T-helper 17 cell (primary cell): ENCODE results near the gene FIG4. TPM values are rescaled to one million over a fixed set of nuclear protein-coding genes. Genes with fewer than 3 reads are reported as not detected.
"Not testable (repeated sequence)": the region's sequence is repeated elsewhere in the genome, so short reads cannot be mapped to it uniquely, and the experiment has no call there.

Experiments used
- ATAC-seq: fragments of 150-1000 bp; cut with Tn5 transposase; 2 replicates; pipeline ENCODE4 v1.10.0; 2021; ENCODE audit warnings: mild to moderate bottlenecking, moderate library complexity
- DNase-seq, 3 donors: peaks; one replicate each; pipeline versions ENCODE4 v3.0.0 to v3.0.0-alpha.2; 2020 to 2021
- H3K9me3 ChIP-seq: one replicate; pipeline ENCODE4 v1.7.0; 2013; ENCODE audit warnings: low read length, mild to moderate bottlenecking; ENCODE audit not compliant: control insufficient read depth, poor library complexity, severe bottlenecking
- H3K27ac Mint-ChIP-seq: one replicate; pipeline ENCODE4 v1.8.0; 2022; ENCODE audit warnings: mild to moderate bottlenecking, moderate library complexity, mixed read lengths
- H3K27me3 Mint-ChIP-seq: one replicate; pipeline ENCODE4 v1.8.0; 2022; ENCODE audit warnings: mixed read lengths
- H3K36me3 Mint-ChIP-seq: one replicate; pipeline ENCODE4 v1.8.0; 2022; ENCODE audit warnings: low read depth, mixed read lengths
- H3K4me1 Mint-ChIP-seq: one replicate; pipeline ENCODE4 v1.8.0; 2022; ENCODE audit warnings: mild to moderate bottlenecking, mixed read lengths
- H3K4me3 Mint-ChIP-seq: one replicate; pipeline ENCODE4 v1.8.0; 2022; ENCODE audit warnings: mild to moderate bottlenecking, moderate library complexity, mixed read lengths
- total RNA-seq, 4 donors: library from RNA in 2 of 4; stranded (reverse) in 2 of 4; gene quantifications; one replicate each; pipeline ENCODE4 v1.2.3 and lab custom pipeline; 2022 to 2026

FIG4 gene
- total RNA-seq, 2 donors from 2014 or later = 7.5 to 7.7 TPM

- ATAC-seq (no peak), DNase-seq (no peak)
- Mint-ChIP-seq H3K36me3 (peaks cover 4% of the 10 kb centered on the region), H3K4me1 (peaks cover 17% of the 10 kb centered on the region), H3K27me3 (no peaks in the 10 kb centered on the region), H3K4me3 (no peak overlapping the region), H3K27ac (no peak overlapping the region)
- no peaks in the 10 kb centered on the region for H3K9me3 ChIP-seq
Measured at GRCh38 chr6:109713097-109713496, 22.0 kb downstream of the FIG4 start.

DNA sequence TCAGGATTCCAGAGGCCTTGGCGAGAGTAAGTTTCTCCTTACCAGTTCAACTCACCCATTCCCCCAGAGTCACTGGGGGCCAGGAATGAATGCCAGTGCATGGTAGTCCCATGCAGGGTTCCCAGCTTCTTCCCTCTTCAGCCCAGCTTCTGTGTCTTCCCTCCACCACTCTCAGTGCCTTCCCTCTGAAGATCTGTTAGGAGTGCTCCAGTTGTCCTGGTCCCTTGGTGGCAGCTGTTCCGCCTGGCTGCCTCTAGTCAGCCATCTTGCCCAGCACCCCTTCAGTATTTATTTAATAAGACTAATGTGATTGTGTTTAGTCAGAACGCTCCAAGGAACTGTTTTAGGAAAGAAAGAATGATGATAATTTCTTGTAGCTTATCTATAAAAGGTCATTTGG is 23.1 kb downstream of the FIG4 start:
- H3K36me3 Mint-ChIP-seq = peaks cover 5% of the 10 kb centered on the region
- H3K4me3 Mint-ChIP-seq = no peak overlapping the region
- no peaks in the 10 kb centered on the region for H3K9me3 ChIP-seq
- no peak for DNase-seq
- peaks cover 17% of the 10 kb centered on the region for H3K4me1 Mint-ChIP-seq
- no peaks in the 10 kb centered on the region for H3K27me3 Mint-ChIP-seq
- H3K27ac Mint-ChIP-seq = no peak overlapping the region
- no peak for ATAC-seq

DNA sequence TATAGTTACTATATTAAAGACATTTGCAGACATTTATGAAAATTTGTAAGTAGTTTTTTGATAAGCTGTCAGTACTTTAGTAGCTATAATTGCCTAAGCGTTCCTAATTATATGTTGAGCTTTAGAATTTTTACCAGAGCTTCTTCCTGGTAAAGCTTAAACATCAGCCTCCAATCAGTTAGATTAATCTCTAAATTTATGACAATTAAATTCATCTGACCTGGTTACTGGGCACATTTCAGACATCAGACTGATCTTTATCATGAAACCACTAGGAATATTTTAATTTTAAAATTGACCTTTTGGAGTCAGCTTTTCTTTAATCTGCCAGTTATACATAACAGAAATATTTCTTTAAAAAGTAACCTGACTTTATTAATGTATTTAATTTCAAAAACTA is 23.5 kb downstream of the FIG4 start:
- Mint-ChIP-seq H3K36me3 (peaks cover 6% of the 10 kb centered on the region), H3K27ac (no peak overlapping the region), H3K4me1 (peaks cover 17% of the 10 kb centered on the region), H3K27me3 (no peaks in the 10 kb centered on the region), H3K4me3 (no peak overlapping the region)
- no peaks in the 10 kb centered on the region for H3K9me3 ChIP-seq
- ATAC-seq (no peak), DNase-seq (no peak)

DNA sequence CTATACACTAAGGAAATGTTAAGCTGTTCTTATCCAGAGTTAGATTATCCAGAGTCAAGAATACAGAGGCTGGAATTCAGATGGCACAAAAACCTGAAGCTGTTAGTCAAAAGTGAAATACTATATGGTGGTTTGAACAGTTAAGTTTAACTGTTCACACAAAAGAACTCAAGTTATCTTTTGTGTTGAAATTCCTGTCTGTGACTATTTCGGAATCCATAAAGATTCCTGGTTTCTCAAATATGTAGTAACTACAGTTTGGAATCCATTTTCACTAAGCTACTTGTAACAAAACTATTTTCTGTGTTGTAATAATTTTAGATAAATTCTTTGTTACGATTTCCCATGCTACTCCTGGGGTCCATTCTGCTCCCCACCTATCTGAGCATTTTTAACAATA is 24.5 kb downstream of the FIG4 start:
- H3K9me3 ChIP-seq = no peaks in the 10 kb centered on the region
- Mint-ChIP-seq H3K27ac (no peak overlapping the region), H3K4me3 (no peak overlapping the region), H3K4me1 (peaks cover 14% of the 10 kb centered on the region), H3K36me3 (peaks cover 6% of the 10 kb centered on the region), H3K27me3 (no peaks in the 10 kb centered on the region)
- DNase-seq = no peak
- ATAC-seq = no peak

DNA sequence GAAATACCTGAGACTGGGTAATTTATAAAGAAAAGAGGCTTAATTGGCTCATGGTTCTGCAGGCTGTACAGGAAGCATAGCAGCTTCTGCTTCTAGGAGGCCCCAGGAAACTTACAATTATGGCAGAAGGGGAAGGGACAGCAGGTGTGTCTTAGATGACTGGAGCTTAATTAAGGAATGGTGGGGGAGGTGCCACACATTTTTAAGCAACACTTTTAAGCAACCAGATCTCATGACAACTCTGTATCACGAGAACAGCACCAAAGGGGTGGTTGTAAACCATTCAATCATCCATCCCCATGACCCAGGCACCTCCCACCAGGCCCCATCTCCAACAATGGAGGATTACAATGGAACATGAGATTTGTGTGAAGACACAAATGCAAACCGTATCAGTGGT is 26.9 kb downstream of the FIG4 start:
- H3K36me3 Mint-ChIP-seq = peaks cover 6% of the 10 kb centered on the region
- H3K9me3 ChIP-seq = no peaks in the 10 kb centered on the region
- no peaks in the 10 kb centered on the region for H3K27me3 Mint-ChIP-seq
- H3K4me3 Mint-ChIP-seq = no peak overlapping the region
- peak overlapping the region; percentile 37 for H3K27ac Mint-ChIP-seq
- ATAC-seq (no peak), DNase-seq (no peak)
- peaks cover 12% of the 10 kb centered on the region for H3K4me1 Mint-ChIP-seq

DNA sequence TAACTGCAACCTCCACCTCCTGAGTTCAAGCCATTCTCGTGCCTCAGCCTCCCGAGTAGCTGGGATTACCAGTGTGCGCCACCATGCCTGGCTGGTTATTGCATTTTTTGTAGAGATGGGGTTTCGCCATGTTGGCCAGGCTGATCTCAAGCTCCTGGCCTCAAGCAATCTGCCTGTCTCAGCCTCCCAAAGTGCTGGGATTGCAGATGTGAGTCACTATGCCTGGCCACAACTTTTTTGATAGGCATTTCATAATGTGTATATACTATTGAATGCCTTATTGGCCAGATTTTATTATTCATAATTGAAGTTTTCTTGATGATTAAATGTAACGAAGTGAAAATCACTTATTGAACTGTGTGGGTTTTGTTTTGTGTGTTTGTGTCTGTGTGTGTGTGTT is 27.9 kb downstream of the FIG4 start:
- Mint-ChIP-seq H3K36me3 (peaks cover 6% of the 10 kb centered on the region), H3K27me3 (no peaks in the 10 kb centered on the region), H3K27ac (no peak overlapping the region), H3K4me1 (peaks cover 12% of the 10 kb centered on the region), H3K4me3 (no peak overlapping the region)
- DNase-seq = no peak
- no peak for ATAC-seq
- no peaks in the 10 kb centered on the region for H3K9me3 ChIP-seq

DNA sequence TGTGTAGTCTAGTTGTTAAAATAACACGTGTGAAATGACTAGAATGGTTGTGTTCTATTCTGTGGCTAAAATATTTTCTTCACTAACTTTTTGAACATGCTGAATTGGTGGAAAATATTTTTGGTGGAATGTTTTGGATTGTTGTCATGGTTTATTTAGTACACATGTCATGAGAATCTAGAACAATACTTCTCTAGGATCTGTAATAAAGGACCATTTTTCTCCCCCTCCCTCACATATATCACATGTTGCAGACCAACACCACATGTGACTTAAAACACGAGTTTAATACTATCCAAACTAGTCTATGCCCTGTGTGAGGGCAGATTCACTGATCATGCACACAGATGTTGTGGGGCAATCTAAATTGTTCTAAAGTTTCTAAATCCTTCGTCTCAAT is 29.2 kb downstream of the FIG4 start:
- H3K27ac Mint-ChIP-seq = no peak overlapping the region
- ATAC-seq = no peak
- no peaks in the 10 kb centered on the region for H3K9me3 ChIP-seq
- peaks cover 6% of the 10 kb centered on the region for H3K36me3 Mint-ChIP-seq
- H3K4me1 Mint-ChIP-seq = peaks cover 10% of the 10 kb centered on the region
- H3K27me3 Mint-ChIP-seq = no peaks in the 10 kb centered on the region
- no peak overlapping the region for H3K4me3 Mint-ChIP-seq
- no peak for DNase-seq

GRCh38 chr6:109722011-109722410 is 30.9 kb downstream of the FIG4 start:
- ATAC-seq = no peak
- Mint-ChIP-seq H3K27ac (no peak overlapping the region), H3K4me1 (peaks cover 10% of the 10 kb centered on the region), H3K36me3 (peaks cover 6% of the 10 kb centered on the region), H3K4me3 (no peak overlapping the region), H3K27me3 (no peaks in the 10 kb centered on the region)
- H3K9me3 ChIP-seq = no peaks in the 10 kb centered on the region
- no peak for DNase-seq

- ATAC-seq (no peak), DNase-seq (no peak)
- no peak overlapping the region for H3K4me3 Mint-ChIP-seq
- peaks cover 5% of the 10 kb centered on the region for H3K4me1 Mint-ChIP-seq
- no peak overlapping the region for H3K27ac Mint-ChIP-seq
- H3K9me3 ChIP-seq = no peaks in the 10 kb centered on the region
- no peaks in the 10 kb centered on the region for H3K27me3 Mint-ChIP-seq
- H3K36me3 Mint-ChIP-seq = peaks cover 3% of the 10 kb centered on the region
Measured at GRCh38 chr6:109722564-109723254, 31.6 kb downstream of the FIG4 start.

- not testable (repeated sequence) for DNase-seq, H3K4me3 Mint-ChIP-seq, H3K36me3 Mint-ChIP-seq, H3K9me3 ChIP-seq, H3K4me1 Mint-ChIP-seq, H3K27ac Mint-ChIP-seq, ATAC-seq, H3K27me3 Mint-ChIP-seq
Measured at GRCh38 chr6:109725250-109725649, 34.2 kb downstream of the FIG4 start.

DNA sequence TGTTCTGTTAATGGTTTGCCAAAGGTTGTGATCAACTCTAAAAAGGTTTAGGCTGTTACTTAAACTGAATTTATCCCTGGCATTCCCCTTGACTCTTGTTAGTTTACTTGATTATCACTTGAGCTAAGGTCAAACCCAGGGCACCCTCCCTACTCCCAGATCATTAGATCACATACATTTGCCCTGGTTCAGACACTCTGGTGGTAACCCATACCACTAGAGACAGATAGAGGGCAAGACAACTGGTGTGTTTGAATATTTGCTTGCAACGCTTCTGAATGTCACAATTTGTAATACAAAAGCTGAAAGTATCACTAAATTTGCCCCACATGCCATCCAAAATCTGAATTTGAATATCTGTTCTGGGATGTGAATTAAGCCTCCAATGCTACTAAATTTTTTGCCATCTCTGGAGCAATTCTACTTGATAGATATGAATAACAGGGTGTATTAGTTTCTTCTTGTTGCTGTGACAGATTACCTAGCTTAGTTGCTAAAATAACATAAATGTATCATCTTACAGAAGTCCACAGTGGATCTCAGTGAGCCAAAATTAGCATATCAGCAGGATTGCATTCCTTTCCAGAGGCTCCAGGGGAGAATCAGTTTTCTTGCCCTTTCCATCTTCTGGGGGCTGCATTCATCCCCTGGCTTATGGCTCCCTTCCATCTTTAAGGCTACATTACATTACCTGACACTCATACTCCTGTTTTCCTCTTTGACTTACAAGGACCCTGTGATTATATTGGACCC is 45.4 kb downstream of the FIG4 start:
- H3K9me3 ChIP-seq = no peaks in the 10 kb centered on the region
- no peaks in the 10 kb centered on the region for H3K4me1 Mint-ChIP-seq
- H3K27me3 Mint-ChIP-seq = no peaks in the 10 kb centered on the region
- H3K36me3 Mint-ChIP-seq = peaks cover 12% of the 10 kb centered on the region
- ATAC-seq = no peak
- H3K27ac Mint-ChIP-seq = no peak overlapping the region
- DNase-seq = no peak
- no peak overlapping the region for H3K4me3 Mint-ChIP-seq

- H3K4me3 Mint-ChIP-seq = no peak overlapping the region
- ATAC-seq (no peak), DNase-seq (no peak)
- no peaks in the 10 kb centered on the region for H3K27me3 Mint-ChIP-seq
- H3K27ac Mint-ChIP-seq = no peak overlapping the region
- H3K4me1 Mint-ChIP-seq = no peaks in the 10 kb centered on the region
- H3K36me3 Mint-ChIP-seq = peaks cover 12% of the 10 kb centered on the region
- no peaks in the 10 kb centered on the region for H3K9me3 ChIP-seq
Measured at GRCh38 chr6:109738255-109738654, 47.2 kb downstream of the FIG4 start.

- no peaks in the 10 kb centered on the region for H3K9me3 ChIP-seq
- Mint-ChIP-seq H3K36me3 (peaks cover 12% of the 10 kb centered on the region), H3K4me1 (no peaks in the 10 kb centered on the region), H3K27me3 (no peaks in the 10 kb centered on the region), H3K4me3 (no peak overlapping the region), H3K27ac (no peak overlapping the region)
- ATAC-seq (no peak), DNase-seq (no peak)
Measured at GRCh38 chr6:109738667-109739066, 47.6 kb downstream of the FIG4 start.

- no peaks in the 10 kb centered on the region for H3K4me1 Mint-ChIP-seq
- H3K27ac Mint-ChIP-seq = no peak overlapping the region
- H3K4me3 Mint-ChIP-seq = no peak overlapping the region
- H3K9me3 ChIP-seq = no peaks in the 10 kb centered on the region
- DNase-seq (no peak), ATAC-seq (no peak)
- H3K36me3 Mint-ChIP-seq = peaks cover 12% of the 10 kb centered on the region
- H3K27me3 Mint-ChIP-seq = no peaks in the 10 kb centered on the region
Measured at GRCh38 chr6:109739686-109740085, 48.6 kb downstream of the FIG4 start.
